GM18508 (cell line): ENCODE results near the gene FUBP3.

Source experiments
- ATAC-seq: cut with Tn5 transposase; IDR thresholded peaks from one replicate; pipeline ENCODE4 v1.9.1; 2021; ENCODE audit warnings: moderate number of reproducible peaks; ENCODE audit not compliant: insufficient read depth, unreplicated experiment

FUBP3 gene

DNA sequence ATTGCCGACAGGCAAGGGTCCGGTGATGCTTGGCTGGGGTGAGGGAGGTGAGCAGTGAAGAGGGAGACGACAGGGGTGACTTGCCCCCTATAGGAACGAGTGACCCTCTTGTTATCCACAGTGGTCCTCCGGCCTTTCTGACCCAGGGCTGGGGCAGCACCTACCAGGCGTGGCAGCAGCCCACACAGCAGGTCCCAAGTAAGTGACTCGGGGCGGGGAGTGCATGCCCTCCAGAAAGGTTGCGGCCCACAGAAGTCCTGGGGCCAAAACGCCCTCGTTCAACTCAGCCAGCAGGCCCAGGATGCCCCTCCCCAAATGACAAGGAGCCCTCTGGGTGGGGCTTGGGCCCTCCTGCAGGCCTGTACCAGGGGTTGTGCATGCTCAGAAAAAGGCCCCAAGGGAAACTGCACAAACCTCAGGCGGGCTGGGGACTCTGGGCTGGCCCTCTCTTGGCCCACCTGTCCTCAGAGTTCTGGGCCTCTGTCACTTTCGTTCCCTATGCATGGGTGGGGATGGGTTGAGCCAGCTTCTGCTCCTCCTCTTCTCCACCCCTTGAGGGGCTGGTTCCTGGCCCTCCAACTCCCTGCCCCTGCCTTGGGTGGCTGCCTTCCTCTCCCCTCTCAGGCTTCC is 52.8 kb downstream of the FUBP3 start:
- ATAC-seq, result no peak

DNA sequence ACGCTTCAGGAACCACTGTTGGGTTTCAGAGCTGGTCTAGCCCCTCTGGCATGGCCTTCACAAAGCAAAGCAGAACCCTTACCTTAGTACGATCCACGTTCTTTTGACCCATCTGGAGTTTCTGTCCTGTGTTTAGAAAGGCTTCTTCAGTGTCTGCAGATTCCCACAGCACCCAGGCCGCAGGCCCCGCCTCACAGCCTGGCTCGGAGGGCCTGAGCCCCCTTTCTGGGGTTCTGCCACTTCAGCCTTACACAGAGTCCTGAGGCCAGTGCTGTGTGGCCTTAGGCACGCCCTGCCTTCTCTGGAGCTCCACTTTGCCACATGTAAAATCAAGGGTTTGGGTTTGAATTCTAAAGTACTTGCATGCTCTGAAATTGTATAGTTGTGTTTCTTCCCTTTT is 53.5 kb downstream of the FUBP3 start:
- no peak for ATAC-seq

DNA sequence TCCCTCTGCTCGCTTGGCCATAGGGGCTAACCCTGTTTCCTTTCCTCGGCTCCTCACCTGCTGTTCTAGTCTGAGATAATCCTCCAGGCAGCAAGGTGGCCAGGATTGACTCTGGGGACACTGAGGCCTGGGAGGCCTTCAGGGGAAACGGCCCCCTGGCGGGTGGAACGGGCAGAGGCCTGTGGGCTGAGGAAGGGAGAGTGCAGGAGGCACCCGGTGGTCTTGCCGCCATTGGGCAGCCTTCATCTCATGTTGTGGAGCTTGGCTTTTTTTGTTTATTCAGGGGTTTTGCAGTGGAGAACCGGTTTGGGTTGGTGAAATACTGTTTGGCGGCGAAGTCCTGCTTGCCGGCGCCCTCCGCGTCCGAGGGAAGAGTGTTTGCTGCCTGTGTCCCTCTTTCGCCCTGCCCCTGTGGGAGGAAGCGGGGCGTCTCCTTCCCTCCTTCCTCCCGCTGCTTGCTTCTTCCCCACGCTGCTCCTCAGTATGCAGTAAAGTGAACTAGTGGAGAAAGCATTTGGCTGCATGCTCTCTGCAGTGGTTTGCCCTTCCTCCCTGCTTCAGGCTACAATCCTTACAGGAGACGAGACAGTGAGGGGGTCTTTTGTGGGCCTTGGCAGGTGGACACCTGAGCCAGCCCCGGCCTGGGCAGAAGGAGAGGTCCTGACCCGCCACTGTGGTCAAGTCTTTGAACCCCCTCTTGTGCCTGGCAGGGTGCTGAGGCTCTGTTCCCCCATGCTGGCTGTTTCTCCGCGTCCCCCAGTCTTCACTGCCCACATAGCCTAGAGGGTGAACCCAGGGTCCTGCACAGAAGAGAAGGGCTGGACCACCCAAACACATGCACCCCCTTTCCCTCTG is 54.2 kb downstream of the FUBP3 start:
- no peak for ATAC-seq

DNA sequence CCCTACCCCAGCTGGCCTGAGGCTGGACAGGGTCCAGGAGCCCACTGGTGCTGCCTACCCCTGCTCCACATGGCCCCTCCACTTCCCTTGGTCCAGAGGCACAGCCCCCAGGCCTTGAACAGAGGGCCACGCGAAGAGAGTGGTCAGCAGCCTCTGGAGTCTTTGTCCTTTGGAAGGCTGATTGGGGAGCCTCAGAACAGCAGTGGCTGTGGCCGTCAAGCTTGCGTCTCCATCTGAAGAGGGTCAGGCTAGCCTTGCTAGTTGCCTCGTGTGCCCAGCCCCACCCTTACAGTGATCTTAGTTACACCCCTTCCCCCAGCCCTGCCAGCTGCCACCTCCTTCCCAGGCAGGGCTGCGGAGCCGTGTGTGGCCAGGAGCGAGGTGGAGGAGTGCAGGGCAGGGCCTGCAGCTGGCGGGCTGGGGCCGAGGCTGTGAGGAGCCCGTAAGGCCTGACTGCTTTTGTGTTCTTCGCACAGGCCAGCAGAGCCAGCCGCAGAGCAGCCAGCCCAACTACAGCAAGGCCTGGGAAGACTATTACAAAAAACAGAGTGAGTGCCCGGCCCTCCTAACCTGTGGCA is 54.9 kb downstream of the FUBP3 start:
- ATAC-seq, result no peak

DNA sequence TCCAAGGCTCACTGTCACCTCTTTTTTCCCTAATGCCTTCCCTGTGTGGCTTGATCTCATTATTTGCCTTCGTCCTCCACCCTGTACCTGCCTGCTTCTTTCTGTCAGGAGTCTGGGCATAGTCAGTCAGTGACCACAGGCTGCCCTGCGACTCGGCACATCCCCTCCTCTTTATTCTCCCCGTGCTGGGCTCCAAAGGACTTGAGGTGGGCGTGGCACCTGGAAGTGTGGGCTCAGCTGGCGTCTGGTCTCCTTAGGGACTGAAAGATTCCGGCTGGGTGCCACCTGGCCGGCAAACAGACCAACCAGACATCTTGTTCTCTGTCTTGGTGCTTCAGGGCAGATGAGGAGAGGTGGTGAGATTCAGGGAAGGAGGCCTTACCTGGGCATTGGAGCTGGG is 55.4 kb downstream of the FUBP3 start:
- ATAC-seq, result no peak

DNA sequence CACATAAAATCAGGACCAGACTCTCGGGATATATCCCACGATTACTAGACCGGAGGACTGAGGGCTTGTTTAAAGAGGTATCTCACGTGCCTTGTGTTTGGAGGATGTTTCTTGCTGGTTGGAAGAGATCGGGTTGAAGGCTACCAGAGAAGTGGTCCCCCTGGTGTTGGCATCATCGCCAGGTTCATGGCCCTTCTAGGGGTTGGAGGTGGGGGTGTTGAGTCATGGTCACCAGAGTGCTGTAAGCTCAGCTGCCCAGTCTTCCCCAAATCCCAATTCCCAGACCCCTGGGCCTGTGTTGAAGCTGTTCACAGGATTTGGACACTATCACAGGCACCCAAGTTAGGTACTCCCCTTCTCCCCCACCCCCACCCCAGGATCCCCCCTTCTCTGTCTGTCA is 55.9 kb downstream of the FUBP3 start:
- no peak for ATAC-seq

DNA sequence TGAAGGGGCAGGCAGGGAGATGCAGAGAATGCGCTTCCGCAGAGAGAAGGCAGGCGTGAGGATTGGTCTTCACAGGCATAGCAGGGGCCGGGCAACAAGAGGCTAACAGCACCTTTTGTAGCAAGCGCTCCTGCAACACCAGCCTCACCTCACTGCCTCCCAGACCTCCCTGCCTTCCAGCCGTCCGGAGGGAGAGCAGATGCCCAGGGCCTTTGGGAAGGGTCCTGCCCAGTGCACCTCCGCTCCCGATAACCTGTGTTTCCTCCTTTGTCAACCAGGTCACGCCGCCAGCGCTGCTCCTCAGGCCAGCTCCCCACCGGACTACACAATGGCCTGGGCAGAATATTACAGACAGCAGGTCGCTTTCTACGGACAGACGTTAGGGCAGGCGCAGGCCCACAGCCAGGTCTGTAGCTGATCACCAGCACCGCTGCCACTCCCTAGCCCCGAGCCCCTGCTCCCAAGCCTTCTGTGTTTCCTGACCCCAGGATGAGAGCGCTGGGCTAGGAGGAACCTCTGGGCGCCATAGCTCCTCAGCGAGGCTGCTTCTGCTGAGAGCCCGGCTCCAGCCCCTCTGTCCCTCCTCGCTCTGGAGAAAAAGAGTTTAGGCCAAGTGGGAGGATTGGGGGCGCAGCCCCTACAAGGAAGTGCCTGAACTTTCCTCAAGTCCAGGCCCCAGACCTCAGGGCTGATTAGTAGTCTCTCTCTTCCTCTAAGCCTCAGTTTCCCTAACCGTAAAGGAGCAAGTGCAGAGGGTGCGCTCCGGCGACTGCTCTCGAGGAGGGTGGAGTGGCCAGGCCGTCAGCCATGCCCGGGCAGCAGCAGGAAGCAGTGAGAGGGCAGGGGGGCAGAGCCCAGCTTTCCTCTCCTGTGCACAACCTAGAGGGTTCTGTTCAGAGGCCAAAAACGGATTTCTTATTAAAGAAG is 56.6 kb downstream of the FUBP3 start:
- no peak for ATAC-seq

DNA sequence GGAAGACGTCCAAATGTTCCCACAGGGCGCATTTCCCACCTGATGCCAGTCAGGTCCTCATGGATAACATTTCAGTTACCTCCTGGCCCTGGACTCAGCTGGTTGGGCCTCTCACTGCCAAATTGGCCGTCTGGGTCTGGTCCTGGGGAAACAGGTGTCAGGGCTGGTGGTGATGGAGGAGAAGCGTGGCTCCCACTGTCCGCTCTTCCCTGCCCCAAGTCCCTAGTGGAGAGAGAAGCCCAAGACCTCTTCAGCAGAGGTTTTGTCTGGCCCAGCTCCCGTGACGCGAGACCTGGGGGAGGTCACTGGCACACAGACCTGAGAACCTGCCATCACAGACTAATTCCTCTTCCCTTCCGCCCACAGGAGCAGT is 57.3 kb downstream of the FUBP3 start:
- no peak for ATAC-seq

DNA sequence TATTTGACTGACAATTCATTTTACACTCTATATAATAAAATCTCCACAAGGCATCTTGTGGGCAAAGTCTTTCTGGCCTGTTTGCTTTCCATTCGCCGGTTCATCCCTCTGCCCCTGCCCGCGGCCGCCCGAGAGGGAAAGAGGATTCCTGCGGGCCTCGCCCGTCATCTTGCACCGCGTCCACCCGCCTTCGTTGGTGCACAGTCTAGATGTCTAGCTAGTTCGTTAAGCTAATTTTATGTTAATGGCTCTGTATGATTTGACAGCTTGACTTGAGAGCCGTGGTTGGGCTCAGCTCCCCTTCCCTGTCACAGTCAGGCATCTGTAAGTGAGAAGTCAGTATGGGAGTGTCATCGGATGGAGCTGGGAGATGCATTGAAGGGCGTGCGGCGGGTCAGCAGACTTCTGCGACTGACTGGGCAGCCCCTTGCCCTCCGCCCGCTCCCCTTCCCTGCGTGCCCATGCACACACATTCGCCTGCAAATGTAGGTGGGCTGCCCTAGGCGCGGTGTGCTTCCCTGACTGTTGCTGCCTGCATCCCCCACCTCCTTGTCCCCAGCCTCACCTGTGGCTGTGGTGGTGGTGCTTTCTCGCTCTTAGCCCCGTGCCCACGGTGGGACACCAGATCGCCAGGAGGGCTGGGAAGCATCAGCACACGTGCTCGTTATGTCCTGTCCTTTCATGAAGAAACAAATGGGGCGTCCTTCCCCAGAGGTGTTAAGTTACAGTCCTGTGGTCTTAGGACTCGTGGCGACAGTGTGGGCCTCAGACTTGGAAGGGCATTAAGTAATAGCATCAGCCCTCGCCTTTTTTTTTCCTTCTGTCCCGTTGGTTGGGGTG is 59.1 kb downstream of the FUBP3 start:
- ATAC-seq, result no peak

DNA sequence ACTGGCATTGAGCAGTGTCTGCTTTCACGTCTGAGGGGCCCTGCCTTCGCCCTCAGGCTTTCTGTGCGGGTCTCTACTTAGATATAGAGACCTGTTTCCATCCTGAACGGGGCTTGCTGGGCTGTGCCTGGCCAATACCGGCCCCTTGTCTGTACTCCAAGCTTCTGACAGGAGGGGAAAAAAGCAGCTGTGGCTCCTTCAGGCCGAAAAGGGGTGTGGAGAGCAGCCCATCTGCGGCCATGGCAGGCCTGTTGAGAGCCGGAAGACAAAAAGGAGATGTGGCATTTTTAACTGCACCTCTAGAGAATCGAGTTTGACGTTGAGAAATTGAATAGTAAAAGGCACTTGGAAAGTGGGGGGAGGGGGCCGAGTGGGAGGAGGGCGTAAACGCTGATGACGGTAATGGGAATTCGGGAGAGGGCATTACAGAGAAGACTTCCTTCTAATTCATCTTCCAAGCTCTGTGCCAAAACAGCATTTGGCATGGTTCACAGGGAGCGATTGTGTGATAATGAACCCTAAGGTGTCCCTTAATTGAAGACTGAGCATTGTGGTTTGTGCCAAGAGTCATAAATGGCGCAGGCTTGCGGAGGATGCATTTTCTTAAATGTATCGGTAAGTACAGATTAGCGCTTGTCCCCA is 59.9 kb downstream of the FUBP3 start:
- no peak for ATAC-seq

DNA sequence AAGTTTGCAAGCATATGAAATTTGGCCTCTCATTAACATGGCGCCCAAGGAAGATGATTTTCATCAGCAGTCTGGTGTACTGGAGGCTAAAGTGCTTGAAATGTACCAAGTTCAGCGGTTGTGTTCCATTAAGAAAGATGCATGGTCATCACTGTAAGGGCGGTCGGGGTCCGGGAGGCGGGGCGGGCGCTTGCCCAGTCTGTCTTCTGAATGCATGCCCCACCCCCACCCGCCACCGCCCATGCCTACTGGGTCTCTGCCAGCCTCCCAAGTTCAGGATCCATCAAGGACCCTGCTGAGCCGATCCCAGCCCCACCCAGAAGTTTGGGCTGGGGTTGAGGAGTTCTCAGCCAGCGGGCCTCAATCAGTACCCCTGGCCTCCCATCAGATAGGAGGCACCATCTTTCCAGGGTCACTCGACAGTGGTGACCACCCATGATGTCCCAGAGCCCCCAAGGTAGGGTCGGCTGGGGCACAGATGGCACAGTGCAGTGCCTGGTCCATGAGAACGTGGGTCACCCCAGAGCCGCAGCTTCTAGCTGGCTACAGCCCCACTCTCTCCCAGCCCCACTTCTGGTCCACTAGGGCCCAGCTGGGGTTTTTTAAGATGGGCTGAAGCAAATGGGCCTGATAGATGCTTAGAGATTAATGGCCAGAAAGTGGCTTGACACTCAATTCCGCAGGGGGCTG is 60.6 kb downstream of the FUBP3 start:
- ATAC-seq, result no peak

DNA sequence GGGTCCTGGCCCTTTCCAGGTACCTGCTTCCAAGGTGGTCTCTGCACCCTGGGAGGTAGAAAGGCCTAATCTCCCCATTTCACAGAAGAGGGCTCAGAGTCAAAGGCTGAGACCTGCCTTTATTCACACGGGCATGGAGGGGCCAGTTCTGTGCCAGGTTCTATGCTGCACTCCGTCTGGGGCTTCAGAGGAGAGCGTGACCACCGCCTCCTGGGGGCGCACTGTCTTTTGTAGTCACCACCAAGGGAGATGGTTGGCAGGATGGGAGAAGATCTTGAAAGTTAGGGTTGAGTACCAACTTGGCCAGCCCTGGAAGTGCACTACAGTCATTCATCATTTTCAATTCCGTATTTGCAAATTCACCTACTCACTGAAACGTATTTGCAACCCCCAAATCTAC is 61.3 kb downstream of the FUBP3 start:
- ATAC-seq, result no peak

DNA sequence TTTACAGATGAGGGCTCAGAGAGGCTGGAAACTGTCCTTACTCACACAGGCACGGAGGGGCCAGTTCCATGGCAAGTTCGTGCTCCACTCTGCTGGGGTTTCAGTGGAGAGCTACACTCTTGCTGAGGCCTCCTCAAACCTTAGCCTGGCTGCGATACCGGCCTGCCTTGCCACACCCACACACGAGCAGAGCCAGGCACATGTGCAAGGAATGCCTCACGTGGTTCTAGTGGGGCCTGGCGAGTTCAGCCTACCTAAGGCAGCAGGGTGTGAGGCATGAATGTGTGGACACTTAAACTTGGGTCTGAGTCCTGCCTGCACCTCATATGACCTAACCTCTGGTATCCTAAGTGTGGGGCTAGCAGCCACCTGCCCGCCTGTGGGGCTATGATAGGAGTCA is 63.5 kb downstream of the FUBP3 start:
- no peak for ATAC-seq

DNA sequence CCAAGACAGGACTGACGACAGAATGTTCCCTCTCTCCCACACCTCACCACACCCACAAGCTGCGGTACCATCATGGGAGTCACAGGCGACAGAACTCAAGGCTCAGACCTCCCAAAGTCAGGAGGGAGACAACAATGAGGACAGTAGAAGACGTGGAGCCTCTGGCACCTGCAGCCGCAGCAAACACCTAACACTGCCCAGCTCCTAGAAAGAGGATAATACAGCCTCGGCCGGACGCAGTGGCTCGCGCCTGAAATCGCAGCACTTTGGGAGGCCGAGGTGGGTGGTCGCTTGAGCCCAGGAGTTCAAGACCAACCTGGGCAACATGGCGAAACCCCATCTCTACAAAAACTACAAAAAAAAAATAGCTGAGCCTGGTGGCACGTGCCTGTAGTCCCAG is 71.8 kb downstream of the FUBP3 start:
- no peak for ATAC-seq

DNA sequence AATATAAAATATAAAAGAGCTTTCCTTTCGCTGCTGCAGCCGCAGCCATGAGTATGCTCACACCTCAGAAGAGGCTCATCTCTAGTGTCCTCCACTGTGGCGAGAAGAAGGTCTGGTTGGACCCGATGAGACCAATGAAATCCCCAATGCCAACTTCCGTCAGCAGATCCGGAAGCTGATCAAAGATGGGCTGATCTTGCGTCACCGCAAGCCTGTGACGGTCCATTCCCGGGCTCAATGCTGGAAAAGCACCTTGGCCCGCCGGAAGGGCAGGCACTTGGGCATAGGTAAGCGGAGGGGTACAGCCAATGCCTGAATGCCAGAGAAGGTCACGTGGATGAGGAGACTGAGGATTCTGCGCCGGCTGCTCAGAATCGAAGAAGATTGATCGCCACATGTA is 72.4 kb downstream of the FUBP3 start:
- ATAC-seq, result no peak

DNA sequence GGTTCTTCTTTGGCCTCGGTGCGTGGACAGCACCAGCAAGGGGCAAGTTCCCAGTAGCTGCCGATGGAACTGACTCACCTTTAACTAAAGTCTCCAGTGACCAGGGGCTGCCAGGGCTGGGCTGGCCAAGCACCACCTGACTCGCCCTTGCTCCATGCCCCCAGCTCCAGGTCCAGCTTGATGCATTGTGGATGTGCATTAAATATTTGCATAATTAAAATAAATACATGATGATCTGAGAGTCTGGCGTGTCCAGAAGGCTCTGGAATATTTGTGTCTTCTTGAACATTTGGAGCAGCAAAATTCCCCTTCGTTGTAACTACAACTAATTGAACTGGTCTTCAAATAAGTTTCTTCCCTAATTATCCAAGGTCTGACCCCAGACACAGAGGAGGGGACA is 75.5 kb downstream of the FUBP3 start:
- ATAC-seq, result no peak

DNA sequence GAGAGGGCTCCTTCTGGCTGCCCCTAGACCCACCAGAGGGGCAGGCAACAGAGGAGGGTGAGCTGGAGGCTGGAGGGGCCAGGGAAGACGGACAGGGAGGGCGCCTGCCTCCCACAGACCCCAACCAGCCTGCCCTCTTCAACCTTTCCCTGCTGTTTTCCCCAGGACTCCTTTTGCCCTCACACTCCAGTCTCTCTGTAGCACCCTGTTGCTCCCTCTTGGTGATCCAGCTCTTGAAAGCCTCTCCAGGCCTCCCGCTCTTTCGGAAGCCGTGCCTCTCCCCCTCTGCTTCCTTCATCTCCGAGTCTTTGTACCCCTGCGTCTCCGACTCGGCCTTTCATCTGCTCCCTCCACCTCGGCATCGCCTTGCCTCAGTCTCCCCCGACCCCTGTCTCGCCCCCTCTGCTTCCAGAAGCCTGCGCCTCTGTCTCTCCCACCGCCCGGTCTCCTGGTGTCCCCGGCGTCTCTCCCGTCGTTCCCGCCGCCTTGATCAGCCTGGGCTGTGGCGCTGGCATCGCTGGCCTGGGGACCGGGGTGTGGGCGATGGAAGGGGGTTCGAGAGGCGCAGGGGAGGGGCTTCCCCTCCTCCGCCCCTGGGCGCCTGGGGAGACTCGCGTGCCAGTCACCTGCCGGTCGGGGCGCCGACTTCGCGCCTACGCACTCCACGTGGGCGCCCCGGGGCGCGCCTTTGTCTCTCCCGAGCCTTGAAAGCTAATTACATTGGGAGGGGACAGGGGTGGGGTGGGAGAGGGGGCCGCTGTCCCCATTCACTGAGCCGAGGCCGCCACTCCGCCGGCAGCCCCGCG is 79.7 kb downstream of the FUBP3 start:
- ATAC-seq, result no peak

DNA sequence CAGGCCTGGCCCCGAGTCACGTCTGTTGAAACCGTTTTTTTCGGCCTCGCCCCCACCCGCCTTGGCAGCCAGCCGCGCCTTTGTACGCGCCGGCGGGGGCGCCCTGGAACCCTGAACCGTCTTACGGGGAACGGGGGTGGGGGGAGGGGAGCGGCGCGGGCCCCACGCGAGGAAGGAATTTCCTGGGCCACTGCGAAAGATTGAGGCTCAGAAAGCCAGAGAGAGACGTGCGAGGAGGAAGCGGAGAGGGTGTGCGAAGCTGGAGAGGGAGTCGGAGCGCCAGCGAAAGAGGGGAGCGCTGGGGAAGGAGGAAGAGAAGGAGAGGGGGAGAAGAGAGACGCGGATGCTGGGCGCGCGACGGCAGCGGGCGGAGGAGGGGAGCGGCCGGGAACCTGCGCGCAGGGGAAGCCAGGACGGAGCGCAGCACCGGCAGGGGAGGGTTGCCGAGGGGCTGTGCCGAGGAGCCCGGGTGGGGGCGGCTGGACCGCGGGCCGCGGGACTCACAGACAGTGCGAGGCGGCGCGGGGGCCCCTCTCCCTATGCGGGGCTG is 80.4 kb downstream of the FUBP3 start:
- no peak for ATAC-seq
